Right lobe of liver (tissue), 4 donors: ENCODE measurements around the gene DDI2.

Experiments used
- POLR2A ChIP-seq: fragments of 450-650 bp; IDR thresholded peaks from one replicate; pipeline ENCODE4 v1.6.1; 2017; ENCODE audit warnings: antibody characterized with exemption, mild to moderate bottlenecking
- TF ChIP-seq, protein P1 (sequence below), 4 donors: fragments of 200-600 bp in 3 of 4; fragments of 450-650 bp in 1 of 4; IDR thresholded peaks; one replicate each; pipeline versions ENCODE4 v1.5.1 to v1.8.0; 2016 to 2022; ENCODE audit warnings: antibody characterized with exemption in 4 of 4, mild to moderate bottlenecking in 2 of 4
- donor health status: DM: no; HTN: no; CAD: no.
- donor health status: DM: no; HTN: no; CAD: no.
- donor health status: DM: no; HTN: yes; CAD: no.

DNA sequence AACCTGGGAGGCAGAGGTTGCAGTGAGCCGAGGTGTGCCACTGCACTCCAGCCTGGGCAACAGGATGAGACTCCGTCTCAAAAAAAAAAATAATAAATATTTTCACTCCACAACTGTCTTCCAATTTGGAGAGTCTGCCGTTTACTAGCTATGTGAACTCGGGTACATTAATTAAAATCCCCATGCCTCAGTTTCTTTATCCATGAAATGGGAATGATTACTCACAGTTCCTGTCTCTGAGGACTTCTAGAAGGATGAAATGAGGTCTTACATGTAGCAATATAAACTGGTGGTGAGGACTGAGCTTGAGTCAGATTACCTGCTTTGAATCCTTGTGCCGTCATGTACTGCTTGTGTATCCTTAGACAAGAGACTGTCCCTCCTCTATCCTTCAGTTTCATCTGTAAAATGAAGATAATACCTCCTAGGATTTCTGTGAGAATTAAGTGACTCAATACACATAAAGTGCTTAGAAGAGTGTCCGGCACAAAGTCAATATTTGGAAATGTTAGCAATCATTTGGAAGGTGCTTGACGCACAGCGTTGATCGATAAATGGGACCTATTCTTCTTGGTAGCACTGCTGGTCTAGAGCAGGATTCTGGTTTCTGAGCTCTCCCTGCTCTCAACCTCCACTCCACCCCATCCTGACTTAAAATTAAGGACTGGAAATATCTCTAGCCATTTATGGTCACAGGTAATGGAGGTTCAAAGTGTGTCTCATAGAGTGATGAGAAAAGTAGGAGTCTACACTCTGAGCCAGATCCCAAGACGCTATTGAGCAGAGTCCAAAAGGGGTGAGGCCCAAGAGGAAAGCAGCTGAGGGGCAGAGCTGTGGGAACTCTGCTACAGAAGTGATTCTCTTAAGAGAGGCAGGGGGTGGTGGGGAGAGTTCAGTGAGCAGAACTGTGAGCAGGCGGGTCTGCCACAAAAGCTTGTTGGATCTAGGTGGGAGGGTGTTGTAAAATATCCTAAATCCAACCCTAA is 11.6 kb upstream of the DDI2 start:
- TF ChIP-seq, protein P1, sequence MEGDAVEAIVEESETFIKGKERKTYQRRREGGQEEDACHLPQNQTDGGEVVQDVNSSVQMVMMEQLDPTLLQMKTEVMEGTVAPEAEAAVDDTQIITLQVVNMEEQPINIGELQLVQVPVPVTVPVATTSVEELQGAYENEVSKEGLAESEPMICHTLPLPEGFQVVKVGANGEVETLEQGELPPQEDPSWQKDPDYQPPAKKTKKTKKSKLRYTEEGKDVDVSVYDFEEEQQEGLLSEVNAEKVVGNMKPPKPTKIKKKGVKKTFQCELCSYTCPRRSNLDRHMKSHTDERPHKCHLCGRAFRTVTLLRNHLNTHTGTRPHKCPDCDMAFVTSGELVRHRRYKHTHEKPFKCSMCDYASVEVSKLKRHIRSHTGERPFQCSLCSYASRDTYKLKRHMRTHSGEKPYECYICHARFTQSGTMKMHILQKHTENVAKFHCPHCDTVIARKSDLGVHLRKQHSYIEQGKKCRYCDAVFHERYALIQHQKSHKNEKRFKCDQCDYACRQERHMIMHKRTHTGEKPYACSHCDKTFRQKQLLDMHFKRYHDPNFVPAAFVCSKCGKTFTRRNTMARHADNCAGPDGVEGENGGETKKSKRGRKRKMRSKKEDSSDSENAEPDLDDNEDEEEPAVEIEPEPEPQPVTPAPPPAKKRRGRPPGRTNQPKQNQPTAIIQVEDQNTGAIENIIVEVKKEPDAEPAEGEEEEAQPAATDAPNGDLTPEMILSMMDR (IDR thresholded peaks at IDR 0.05): no peak
- TF ChIP-seq POLR2A: no peak
